Measurements from ENCODE around the gene COL23A1. TPM values are rescaled to one million over a fixed set of nuclear protein-coding genes. Genes with fewer than 3 reads are reported as not detected.

COL23A1 gene
- total RNA-seq, 1 experiment from 2014 or later: not detected

- H3K36me3 ChIP-seq (ENCODE audit: low read depth, low read length): no peaks in the 10 kb centered on the region
- no peaks in the 10 kb centered on the region for H3K79me2 ChIP-seq (ENCODE audit: low read length)
- H4K20me1 ChIP-seq (ENCODE audit: low read length): no peaks in the 10 kb centered on the region
- ATAC-seq (no peak), DNase-seq (no peak)
- no peak overlapping the region for H3K4me3 ChIP-seq (ENCODE audit: low read length)
- H3F3A ChIP-seq (ENCODE audit: low read length, unreplicated experiment): no peaks in the 10 kb centered on the region
- H3K27ac ChIP-seq (ENCODE audit: low read length): no peak overlapping the region
- H3K9me2 ChIP-seq (replicated peaks; ENCODE audit: low read length): no peaks in the 10 kb centered on the region
- H3K4me2 ChIP-seq (ENCODE audit: low read length): no peak overlapping the region
- POLR2A ChIA-PET (ENCODE audit: unreplicated experiment): no interaction called here
- no peak overlapping the region for H2AFZ ChIP-seq (ENCODE audit: low read length)
- TF ChIP-seq EZH2phosphoT487 (IDR thresholded peaks at IDR 0.05; ENCODE audit: borderline replicate concordance, low read length): no peak
- TF ChIP-seq EZH2 (IDR thresholded peaks at IDR 0.05; ENCODE audit: low read length, unreplicated experiment): no peak
- TF ChIP-seq CTCF (conservative IDR thresholded peaks at IDR 0.05; ENCODE audit: low read depth, low read length): no peak
- peaks cover 22% of the 10 kb centered on the region for H3K27me3 ChIP-seq (ENCODE audit: low read length)
- H3K9ac ChIP-seq (ENCODE audit: low read length): no peak overlapping the region
- H3K9me3 ChIP-seq (ENCODE audit: low read length): no peaks in the 10 kb centered on the region
- H3K4me1 ChIP-seq (ENCODE audit: insufficient read depth, low read length): no peaks in the 10 kb centered on the region
- intact Hi-C loops (cut with micrococcal nuclease): no loop called here
- BruUV-seq (replicated peaks): no TSS peak
- CTCF ChIA-PET: no interaction called here
These were observed 9.8 kb downstream of the COL23A1 start for GRCh38 chr5:178580271-178580955.

- ChIA-PET CTCF (no interaction called here), POLR2A (ENCODE audit: unreplicated experiment) (no interaction called here)
- DNase-seq (no peak), ATAC-seq (no peak)
- no TSS peak for BruUV-seq (replicated peaks)
- H3K4me1 ChIP-seq (ENCODE audit: insufficient read depth, low read length): no peaks in the 10 kb centered on the region
- no peak overlapping the region for H2AFZ ChIP-seq (ENCODE audit: low read length)
- no peaks in the 10 kb centered on the region for H3K9me3 ChIP-seq (ENCODE audit: low read length)
- TF ChIP-seq CTCF (conservative IDR thresholded peaks at IDR 0.05; ENCODE audit: low read depth, low read length): no peak
- no peak for TF ChIP-seq EZH2 (IDR thresholded peaks at IDR 0.05; ENCODE audit: low read length, unreplicated experiment)
- no peak for TF ChIP-seq EZH2phosphoT487 (IDR thresholded peaks at IDR 0.05; ENCODE audit: borderline replicate concordance, low read length)
- no peaks in the 10 kb centered on the region for H3K9me2 ChIP-seq (replicated peaks; ENCODE audit: low read length)
- intact Hi-C loops (cut with micrococcal nuclease): no loop called here
- no peaks in the 10 kb centered on the region for H3F3A ChIP-seq (ENCODE audit: low read length, unreplicated experiment)
- no peaks in the 10 kb centered on the region for H3K79me2 ChIP-seq (ENCODE audit: low read length)
- no peak overlapping the region for H3K4me3 ChIP-seq (ENCODE audit: low read length)
- no peak overlapping the region for H3K9ac ChIP-seq (ENCODE audit: low read length)
- no peaks in the 10 kb centered on the region for H3K36me3 ChIP-seq (ENCODE audit: low read depth, low read length)
- H3K27me3 ChIP-seq (ENCODE audit: low read length): peaks cover 20% of the 10 kb centered on the region
- H3K27ac ChIP-seq (ENCODE audit: low read length): no peak overlapping the region
- H4K20me1 ChIP-seq (ENCODE audit: low read length): no peaks in the 10 kb centered on the region
- H3K4me2 ChIP-seq (ENCODE audit: low read length): no peak overlapping the region
These were observed 12.2 kb downstream of the COL23A1 start for GRCh38 chr5:178577944-178578343.

- no peaks in the 10 kb centered on the region for H3F3A ChIP-seq (ENCODE audit: low read length, unreplicated experiment)
- no peaks in the 10 kb centered on the region for H4K20me1 ChIP-seq (ENCODE audit: low read length)
- H3K27ac ChIP-seq (ENCODE audit: low read length): no peak overlapping the region
- H3K79me2 ChIP-seq (ENCODE audit: low read length): no peaks in the 10 kb centered on the region
- peaks cover 20% of the 10 kb centered on the region for H3K27me3 ChIP-seq (ENCODE audit: low read length)
- H3K4me1 ChIP-seq (ENCODE audit: insufficient read depth, low read length): no peaks in the 10 kb centered on the region
- no TSS peak for BruUV-seq (replicated peaks)
- H3K4me3 ChIP-seq (ENCODE audit: low read length): no peak overlapping the region
- ATAC-seq (no peak), DNase-seq (no peak)
- H3K9me3 ChIP-seq (ENCODE audit: low read length): no peaks in the 10 kb centered on the region; the same call in 1 of the 2 replicates
- ChIA-PET CTCF (no interaction called here), POLR2A (ENCODE audit: unreplicated experiment) (no interaction called here)
- H2AFZ ChIP-seq (ENCODE audit: low read length): no peak overlapping the region
- intact Hi-C loops (cut with micrococcal nuclease): no loop called here
- no peak overlapping the region for H3K9ac ChIP-seq (ENCODE audit: low read length)
- H3K36me3 ChIP-seq (ENCODE audit: low read depth, low read length): no peaks in the 10 kb centered on the region
- H3K9me2 ChIP-seq (replicated peaks; ENCODE audit: low read length): no peaks in the 10 kb centered on the region
- TF ChIP-seq EZH2phosphoT487 (IDR thresholded peaks at IDR 0.05; ENCODE audit: borderline replicate concordance, low read length) (no peak), CTCF (conservative IDR thresholded peaks at IDR 0.05; ENCODE audit: low read depth, low read length) (no peak), EZH2 (IDR thresholded peaks at IDR 0.05; ENCODE audit: low read length, unreplicated experiment) (no peak)
- no peak overlapping the region for H3K4me2 ChIP-seq (ENCODE audit: low read length)
These were observed 12.8 kb downstream of the COL23A1 start for GRCh38 chr5:178577376-178577839.

Data from PC-3 (cell line).